Kidney (tissue), 14 donors: ENCODE results near the gene NRAP. TPM values are rescaled to one million over a fixed set of nuclear protein-coding genes. Genes with fewer than 3 reads are reported as not detected.

ENCODE experiments used
- DNase-seq, 5 donors: peaks; one replicate each; pipeline ENCODE4 v3.0.0-alpha.2; 2013 to 2020
- FAIRE-seq: peaks from 2 replicates; lab custom pipeline; 2012; peaks lifted over from hg19 to GRCh38; lab: Jason Lieb, UNC
- H3K27ac ChIP-seq, 2 donors: one replicate each; pipeline ENCODE4 v1.7.0; 2013; ENCODE audit warnings: low read depth in 2 of 2, low read length in 2 of 2, inconsistent platforms in 1 of 2
- H3K27me3 ChIP-seq: one replicate; pipeline ENCODE4 v1.7.1; 2013; ENCODE audit warnings: low read length, inconsistent platforms; ENCODE audit not compliant: control insufficient read depth, insufficient read depth
- H3K36me3 ChIP-seq, 3 donors: one replicate each; pipeline versions ENCODE4 v1.7.0 to v1.7.1; 2013; ENCODE audit warnings: low read length in 3 of 3, control low read depth in 1 of 3, inconsistent platforms in 1 of 3; ENCODE audit not compliant: insufficient read depth in 3 of 3, control insufficient read depth in 2 of 3
- H3K4me1 ChIP-seq, 3 donors: one replicate each; pipeline versions ENCODE4 v1.7.0 to v1.7.1; 2013; ENCODE audit warnings: low read length in 3 of 3, inconsistent platforms in 1 of 3, low read depth in 1 of 3; ENCODE audit not compliant: control insufficient read depth in 2 of 3, insufficient read depth in 2 of 3
- H3K4me3 ChIP-seq, 3 donors: one replicate each; pipeline versions ENCODE4 v1.7.0 to v1.8.1; 2013; ENCODE audit warnings: low read length in 3 of 3, control low read depth in 1 of 3, inconsistent platforms in 1 of 3
- H3K9ac ChIP-seq, 3 donors: one replicate each; pipeline versions ENCODE4 v1.7.0 to v1.7.1; 2013; ENCODE audit warnings: low read length in 3 of 3, control low read depth in 1 of 3, inconsistent platforms in 1 of 3
- H3K9me3 ChIP-seq, 3 donors: one replicate each; pipeline versions ENCODE4 v1.7.0 to v1.7.1; 2013; ENCODE audit warnings: low read length in 3 of 3, control low read depth in 1 of 3, inconsistent platforms in 1 of 3; ENCODE audit not compliant: control insufficient read depth in 2 of 3, insufficient read depth in 1 of 3
- intact Hi-C: fragments of 100-400 bp; cut with DNase I; formaldehyde crosslinking; loops from one replicate; pipeline ENCODE4 v1.11.1; 2022
- polyA plus RNA-seq: library from polyadenylated mRNA; stranded (reverse); fragments of 350-450 nt; fragmentation: Illumina TruSeq; extraction: RNeasy Lipid Tissue Mini Kit (QIAGEN cat#74804); gene quantifications from one replicate; pipeline ENCODE4 v1.2.3, GENCODE V29; 2014; ENCODE audit warnings: low read depth, low replicate concordance; ENCODE audit not compliant: insufficient read depth
- total RNA-seq: library from RNA; stranded (reverse); fragmentation: NEBNext Ultra II Directional; extraction: Animal tissue kit (Norgen Biotek cat#: 25700); gene quantifications from one replicate; pipeline ENCODE4 v1.2.1, GENCODE V29; 2021
- TF ChIP-seq, protein P1 (sequence below): IDR thresholded peaks from 3 replicates; pipeline ENCODE4 v1.5.1; 2012; ENCODE audit warnings: mild to moderate bottlenecking, moderate library complexity, borderline replicate concordance; ENCODE audit not compliant: insufficient read depth; ENCODE audit errors: extremely low read depth
- donor health status: control.
- donor health status: control.
- donor health status: control.
- donor health status: control.
- donor health status: control.
- donor health status: DM: yes; HTN: yes; CAD: no.
- donor health status: Normal renal cell carcinoma (clear cell type).

NRAP gene
- total and polyA plus RNA-seq, 2 donors from 2014 or later, result not detected

DNA sequence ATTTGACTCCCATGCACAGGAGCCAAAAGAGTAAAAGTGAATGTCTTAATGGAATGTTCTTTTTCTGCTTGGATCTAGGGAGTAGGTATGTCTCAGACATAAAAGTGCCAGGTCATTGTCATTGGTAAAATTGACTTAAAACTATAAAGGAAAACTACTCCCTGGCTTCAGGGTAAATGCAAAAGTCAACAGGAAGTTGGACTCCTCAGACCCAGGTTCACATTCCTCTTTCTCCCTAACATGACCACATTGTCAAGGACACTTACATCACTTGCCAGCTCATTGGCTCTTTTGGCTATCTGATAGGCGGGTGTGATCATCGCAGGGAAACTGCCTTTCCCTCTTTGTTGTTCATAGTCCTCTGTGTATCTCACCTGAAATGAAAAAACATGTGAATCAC, 13.7 kb downstream of the NRAP start:
- H3K9ac ChIP-seq, result no peak overlapping the region
- intact Hi-C loops, result no loop called here
- no peaks in the 10 kb centered on the region for H3K9me3 ChIP-seq
- no peak overlapping the region for H3K4me3 ChIP-seq
- no peaks in the 10 kb centered on the region for H3K4me1 ChIP-seq
- no peak for DNase-seq
- H3K27ac ChIP-seq, result no peak overlapping the region
- FAIRE-seq, result no peak
- no peaks in the 10 kb centered on the region for H3K27me3 ChIP-seq
- TF ChIP-seq, protein P1, sequence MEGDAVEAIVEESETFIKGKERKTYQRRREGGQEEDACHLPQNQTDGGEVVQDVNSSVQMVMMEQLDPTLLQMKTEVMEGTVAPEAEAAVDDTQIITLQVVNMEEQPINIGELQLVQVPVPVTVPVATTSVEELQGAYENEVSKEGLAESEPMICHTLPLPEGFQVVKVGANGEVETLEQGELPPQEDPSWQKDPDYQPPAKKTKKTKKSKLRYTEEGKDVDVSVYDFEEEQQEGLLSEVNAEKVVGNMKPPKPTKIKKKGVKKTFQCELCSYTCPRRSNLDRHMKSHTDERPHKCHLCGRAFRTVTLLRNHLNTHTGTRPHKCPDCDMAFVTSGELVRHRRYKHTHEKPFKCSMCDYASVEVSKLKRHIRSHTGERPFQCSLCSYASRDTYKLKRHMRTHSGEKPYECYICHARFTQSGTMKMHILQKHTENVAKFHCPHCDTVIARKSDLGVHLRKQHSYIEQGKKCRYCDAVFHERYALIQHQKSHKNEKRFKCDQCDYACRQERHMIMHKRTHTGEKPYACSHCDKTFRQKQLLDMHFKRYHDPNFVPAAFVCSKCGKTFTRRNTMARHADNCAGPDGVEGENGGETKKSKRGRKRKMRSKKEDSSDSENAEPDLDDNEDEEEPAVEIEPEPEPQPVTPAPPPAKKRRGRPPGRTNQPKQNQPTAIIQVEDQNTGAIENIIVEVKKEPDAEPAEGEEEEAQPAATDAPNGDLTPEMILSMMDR, result no peak
- H3K36me3 ChIP-seq, result no peaks in the 10 kb centered on the region

DNA sequence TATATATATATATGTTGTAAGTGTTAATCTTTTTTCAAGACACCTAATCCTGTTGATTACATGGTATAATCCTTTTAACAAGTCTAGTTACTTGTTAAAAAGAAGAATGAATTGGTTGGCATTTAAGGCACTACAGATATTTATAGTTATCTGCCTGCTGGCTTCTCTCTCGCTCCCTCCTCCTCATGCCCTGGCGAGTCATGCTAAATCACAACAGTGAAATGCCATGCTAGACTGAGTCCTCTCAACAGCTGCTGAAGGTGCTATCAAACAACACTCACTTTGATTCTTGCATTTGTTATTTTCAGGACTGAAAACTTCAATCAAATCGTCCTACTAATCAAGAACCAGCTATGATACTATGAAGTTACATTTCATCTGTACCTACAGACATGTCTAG, 15.4 kb downstream of the NRAP start:
- TF ChIP-seq, protein P1, result no peak
- Histone ChIP-seq H3K4me3 (no peak overlapping the region), H3K9ac (no peak overlapping the region), H3K27me3 (no peaks in the 10 kb centered on the region), H3K27ac (no peak overlapping the region), H3K9me3 (no peaks in the 10 kb centered on the region), H3K36me3 (no peaks in the 10 kb centered on the region), H3K4me1 (no peaks in the 10 kb centered on the region)
- FAIRE-seq (no peak), DNase-seq (peak in 3 of 5 donors; percentile 20 to 72 (median 52))
- intact Hi-C loops, result no loop called here

DNA sequence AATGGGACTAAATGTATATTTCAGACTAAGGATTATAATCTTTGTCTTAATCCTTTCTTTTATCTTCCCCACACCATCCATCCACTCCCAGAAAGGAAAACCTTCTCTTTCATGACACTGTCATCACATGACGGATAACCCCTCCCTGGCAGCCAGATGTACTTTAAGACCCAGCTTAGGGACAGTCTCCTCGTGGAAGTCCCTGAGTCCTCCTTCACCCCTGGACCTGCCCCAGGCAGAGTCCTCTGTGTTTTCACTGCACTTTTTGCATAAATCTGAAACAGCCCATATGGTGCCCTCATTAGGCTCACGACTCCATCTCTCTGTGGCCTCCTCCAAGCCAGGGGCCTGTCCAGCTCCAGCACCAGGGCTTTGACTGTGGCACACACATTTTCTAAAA, 16.0 kb downstream of the NRAP start:
- Histone ChIP-seq H3K9ac (no peak overlapping the region), H3K9me3 (no peaks in the 10 kb centered on the region), H3K36me3 (no peaks in the 10 kb centered on the region), H3K4me1 (no peaks in the 10 kb centered on the region), H3K27me3 (no peaks in the 10 kb centered on the region), H3K4me3 (no peak overlapping the region), H3K27ac (no peak overlapping the region)
- FAIRE-seq, result no peak
- TF ChIP-seq, protein P1, result no peak
- DNase-seq, result peak in 1 of 5 donors; percentile 23
- intact Hi-C loops, result no loop called here
